Fibroblast of lung (primary cell): ENCODE data around the gene GPR26.

Experiments used
- CTCF ChIP-seq, 2 donors: IDR thresholded peaks in 1 of 2; conservative IDR thresholded peaks in 1 of 2; 1 replicate in 1 of 2; 2 replicates in 1 of 2; pipeline ENCODE4 v1.5.1; 2011 to 2012; ENCODE audit warnings: low read length in 2 of 2, control low read depth in 1 of 2, inconsistent platforms in 1 of 2, low read depth in 1 of 2, mild to moderate bottlenecking in 1 of 2
- EZH2 ChIP-seq: IDR thresholded peaks from 2 replicates; pipeline ENCODE4 v1.5.1; 2012; ENCODE audit warnings: low read length, control low read depth, mild to moderate bottlenecking; ENCODE audit errors: missing control alignments

GRCh38 chr10:123666318-123667236 lies at the start of gene GPR26:
- no peak for TF ChIP-seq CTCF (conservative IDR thresholded peaks at IDR 0.05 in 1 of 2, IDR thresholded peaks at IDR 0.05 in 1 of 2; ENCODE audit: low read depth in 1 of 2, low read length in 2 of 2)
- no peak for TF ChIP-seq EZH2
